Measurements from ENCODE around the gene DNMT3B. TPM values are rescaled to one million over a fixed set of nuclear protein-coding genes. Genes with fewer than 3 reads are reported as not detected.
"Not testable (repeated sequence)": the region's sequence is repeated elsewhere in the genome, so short reads cannot be mapped to it uniquely, and the experiment has no call there.

Gene DNMT3B
- total and polyA plus RNA-seq, 7 experiments from 2014 or later, result 0.32 to 2.5 (median 0.66) TPM

DNA sequence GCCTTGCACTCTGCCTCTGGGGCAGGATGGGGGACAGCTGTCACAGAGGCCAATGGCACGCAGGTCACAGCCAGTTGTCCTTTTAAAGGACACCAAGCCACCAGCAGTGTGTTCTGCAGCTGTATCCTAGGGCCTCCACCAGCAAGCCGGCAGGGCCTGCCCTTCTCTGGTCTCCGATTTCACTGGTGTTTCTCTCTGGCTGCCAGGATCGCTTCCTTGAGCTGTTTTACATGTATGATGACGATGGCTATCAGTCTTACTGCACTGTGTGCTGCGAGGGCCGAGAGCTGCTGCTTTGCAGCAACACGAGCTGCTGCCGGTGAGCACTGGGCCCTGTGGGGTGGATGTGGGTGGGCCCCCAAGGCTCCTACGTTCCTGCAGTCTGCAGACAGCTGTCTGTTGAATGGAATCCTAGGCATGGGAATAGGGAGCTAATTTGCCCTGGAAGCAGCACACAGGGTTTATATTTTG, 34.8 kb downstream of the DNMT3B start:
- intact Hi-C loops (cut with micrococcal nuclease), result no loop called here
- POLR2A ChIA-PET, result interaction anchor here (0.8 to 2.3 kb wide), 3 partner anchors 18 to 36 kb away, joined by 3 to 10 read pairs (median 3); partner anchors contain the start of gene MAPRE1
- peak overlapping the region in 4 of 10 donors; percentile 16 to 49 (median 36) for H3K4me3 Mint-ChIP-seq

DNA sequence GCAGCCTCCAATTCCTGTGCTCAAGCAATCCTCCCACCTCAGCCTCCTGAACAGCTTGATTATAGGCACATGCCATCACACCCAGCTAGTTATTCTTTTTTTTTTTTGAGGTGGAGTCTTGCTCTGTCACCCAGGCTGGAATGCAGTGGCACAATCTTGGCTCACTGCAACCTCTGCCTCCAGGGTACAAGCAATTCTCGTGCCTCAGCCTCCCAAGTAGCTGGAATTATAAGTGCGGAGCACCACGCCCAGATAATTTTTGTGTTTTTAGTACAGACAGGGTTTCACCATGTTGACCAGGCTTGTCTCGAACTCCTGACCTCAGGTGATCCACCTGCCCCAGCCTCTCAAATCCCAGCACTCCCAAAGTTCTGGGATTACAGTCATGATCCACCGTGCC, 35.4 kb downstream of the DNMT3B start:
- H3K27ac ChIP-seq (ENCODE audit: low read depth, low read length); intact Hi-C loops (cut with micrococcal nuclease); H3K9me3 ChIP-seq (ENCODE audit: control insufficient read depth in 2 of 3, low read length in 3 of 3); H3K9me3 Mint-ChIP-seq; ATAC-seq; H3K27me3 ChIP-seq (ENCODE audit: control insufficient read depth in 2 of 2, insufficient read depth in 2 of 2, low read length in 2 of 2); H3K36me3 Mint-ChIP-seq; H3K4me3 Mint-ChIP-seq; DNase-seq; H3K36me3 ChIP-seq (ENCODE audit: control insufficient read depth in 2 of 3, insufficient read depth in 3 of 3, low read length in 3 of 3); H3K27me3 Mint-ChIP-seq; CTCF ChIA-PET; H3K4me3 ChIP-seq (ENCODE audit: low read length): not testable (repeated sequence)
- Mint-ChIP-seq H3K27ac (peak overlapping the region in 2 of 9 donors; percentile 83 to 94), H3K4me1 (peaks cover 14 to 48% (median 46%) of the 10 kb centered on the region in 7 donors)
- POLR2A ChIA-PET, result interaction anchor here (0.8 to 2.3 kb wide), 4 partner anchors 18 to 47 kb away, joined by 3 to 10 read pairs (median 4); partner anchors contain the start of gene MAPRE1
- H3K4me1 ChIP-seq (ENCODE audit: control insufficient read depth in 2 of 2, insufficient read depth in 2 of 2, low read length in 2 of 2), result peaks cover 3 to 40% of the 10 kb centered on the region in 2 donors

More for the DNA sequence above, 34.8 kb downstream of the DNMT3B start:
- Histone ChIP-seq H3K27ac (ENCODE audit: low read depth, low read length) (no peak overlapping the region), H3K9me3 (ENCODE audit: control insufficient read depth in 2 of 3, low read length in 3 of 3) (no peaks in the 10 kb centered on the region), H3K36me3 (ENCODE audit: control insufficient read depth in 2 of 3, insufficient read depth in 3 of 3, low read length in 3 of 3) (no peaks in the 10 kb centered on the region), H3K4me1 (ENCODE audit: control insufficient read depth in 2 of 2, insufficient read depth in 2 of 2, low read length in 2 of 2) (peaks cover 3 to 46% of the 10 kb centered on the region in 2 donors), H3K27me3 (ENCODE audit: control insufficient read depth in 2 of 2, insufficient read depth in 2 of 2, low read length in 2 of 2) (no peaks in the 10 kb centered on the region), H3K4me3 (ENCODE audit: low read length) (no peak overlapping the region)
- ATAC-seq (no peak), DNase-seq (no peak)
- Mint-ChIP-seq H3K36me3 (peaks cover 0 to 4% (median 0%) of the 10 kb centered on the region in 5 donors), H3K9me3 (no peaks in the 10 kb centered on the region), H3K27me3 (no peaks in the 10 kb centered on the region), H3K4me1 (peaks cover 14 to 53% (median 51%) of the 10 kb centered on the region in 7 donors), H3K27ac (peak overlapping the region in 8 of 9 donors; percentile 41 to 94 (median 82))
- CTCF ChIA-PET, result no interaction called here

- ATAC-seq, result no peak
Measured at GRCh38 chr20:32798046-32798981, 36.1 kb downstream of the DNMT3B start.

GRCh38 chr20:32803092-32803491, 40.9 kb downstream of the DNMT3B start:
- H3K27ac ChIP-seq (ENCODE audit: low read depth, low read length), result no peak overlapping the region
- H3K27me3 ChIP-seq (ENCODE audit: control insufficient read depth in 2 of 2, insufficient read depth in 2 of 2, low read length in 2 of 2), result no peaks in the 10 kb centered on the region
- peaks cover 0 to under 1% (median 0%) of the 10 kb centered on the region in 7 donors for H3K4me1 Mint-ChIP-seq
- no peaks in the 10 kb centered on the region for H3K4me1 ChIP-seq (ENCODE audit: control insufficient read depth in 2 of 2, insufficient read depth in 2 of 2, low read length in 2 of 2)
- DNase-seq, result no peak
- ATAC-seq, result no peak
- no peaks in the 10 kb centered on the region for H3K9me3 Mint-ChIP-seq
- ChIA-PET POLR2A (interaction anchor here (0.8 kb wide), 1 partner anchor 9 kb away, joined by 3 read pairs; no protein-coding TSS in a partner anchor), CTCF (interaction anchor here (0.6 to 1.4 kb wide), 3 partner anchors 25 to 885 kb away, joined by 3 to 6 read pairs (median 5); no protein-coding TSS in a partner anchor)
- H3K4me3 Mint-ChIP-seq, result no peak overlapping the region
- H3K36me3 Mint-ChIP-seq, result peaks cover 0 to 37% (median 7%) of the 10 kb centered on the region in 5 donors
- H3K4me3 ChIP-seq (ENCODE audit: low read length), result no peak overlapping the region
- H3K27me3 Mint-ChIP-seq, result no peaks in the 10 kb centered on the region
- no peaks in the 10 kb centered on the region for H3K36me3 ChIP-seq (ENCODE audit: control insufficient read depth in 2 of 3, insufficient read depth in 3 of 3, low read length in 3 of 3)
- H3K27ac Mint-ChIP-seq, result no peak overlapping the region
- H3K9me3 ChIP-seq (ENCODE audit: control insufficient read depth in 2 of 3, low read length in 3 of 3), result no peaks in the 10 kb centered on the region
- intact Hi-C loops (cut with micrococcal nuclease), result no loop called here

More at GRCh38 chr20:32798046-32798981, 36.1 kb downstream of the DNMT3B start:
- Histone ChIP-seq H3K27me3 (ENCODE audit: control insufficient read depth in 2 of 2, insufficient read depth in 2 of 2, low read length in 2 of 2) (no peaks in the 10 kb centered on the region), H3K27ac (ENCODE audit: low read depth, low read length) (no peak overlapping the region), H3K9me3 (ENCODE audit: control insufficient read depth in 2 of 3, low read length in 3 of 3) (no peaks in the 10 kb centered on the region), H3K4me3 (ENCODE audit: low read length) (no peak overlapping the region), H3K4me1 (ENCODE audit: control insufficient read depth in 2 of 2, insufficient read depth in 2 of 2, low read length in 2 of 2) (peaks cover 3 to 33% of the 10 kb centered on the region in 2 donors), H3K36me3 (ENCODE audit: control insufficient read depth in 2 of 3, insufficient read depth in 3 of 3, low read length in 3 of 3) (no peaks in the 10 kb centered on the region)
- POLR2A ChIA-PET, result interaction anchor here (1.3 kb wide), 1 partner anchor 47 kb away, joined by 4 read pairs; no protein-coding TSS in a partner anchor
- CTCF ChIA-PET, result interaction anchor here (0.8 kb wide), 1 partner anchor 44 kb away, joined by 3 read pairs; no protein-coding TSS in a partner anchor
- peaks cover 14 to 40% (median 39%) of the 10 kb centered on the region in 7 donors for H3K4me1 Mint-ChIP-seq
- DNase-seq, result no peak
- H3K9me3 Mint-ChIP-seq, result no peaks in the 10 kb centered on the region
- peak overlapping the region in 1 of 9 donors; percentile 52 for H3K27ac Mint-ChIP-seq
- peaks cover 0 to 11% (median 2%) of the 10 kb centered on the region in 5 donors for H3K36me3 Mint-ChIP-seq
- no peak overlapping the region for H3K4me3 Mint-ChIP-seq
- intact Hi-C loops (cut with micrococcal nuclease), result no loop called here
- H3K27me3 Mint-ChIP-seq, result no peaks in the 10 kb centered on the region

DNA sequence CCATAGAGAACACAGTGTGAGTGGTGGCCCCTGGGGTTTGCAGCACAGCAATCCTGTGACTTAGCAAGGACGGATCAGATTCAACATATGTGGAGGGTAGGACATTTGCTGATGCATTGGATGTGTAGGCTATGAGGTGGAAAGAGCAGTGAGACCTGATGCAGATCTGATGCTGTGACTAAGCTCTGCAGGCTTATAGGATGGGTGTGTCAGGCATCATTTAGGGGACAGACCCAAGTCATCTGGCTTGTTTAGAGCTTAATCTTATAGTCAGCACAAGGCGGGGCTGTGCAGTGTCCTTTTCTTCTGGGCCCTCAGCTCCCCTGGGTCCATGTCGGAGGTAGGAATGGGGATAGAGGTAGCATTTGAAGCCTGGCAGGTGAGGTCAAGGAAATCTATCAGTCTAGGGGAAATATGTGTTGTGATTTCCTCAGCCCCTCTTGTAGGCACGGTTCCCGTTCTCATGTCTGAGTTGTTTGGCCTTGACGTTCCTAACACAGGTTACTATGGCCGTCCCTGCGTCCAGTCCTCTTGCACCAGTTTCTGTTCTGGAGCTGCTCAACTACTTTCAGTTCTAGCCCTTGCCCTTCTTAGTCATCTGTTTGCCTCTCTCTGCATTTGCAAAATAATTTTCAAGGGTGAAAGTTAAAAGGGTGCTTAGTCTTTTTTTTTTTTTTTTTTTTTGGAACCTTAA, 42.0 kb downstream of the DNMT3B start:
- ATAC-seq, result no peak
- H3K4me1 ChIP-seq (ENCODE audit: control insufficient read depth in 2 of 2, insufficient read depth in 2 of 2, low read length in 2 of 2), result no peaks in the 10 kb centered on the region
- Mint-ChIP-seq H3K9me3 (no peaks in the 10 kb centered on the region), H3K27ac (peak overlapping the region in 1 of 9 donors; percentile 70), H3K4me3 (no peak overlapping the region), H3K4me1 (no peaks in the 10 kb centered on the region), H3K27me3 (no peaks in the 10 kb centered on the region), H3K36me3 (peaks cover 0 to 41% (median 7%) of the 10 kb centered on the region in 5 donors)
- DNase-seq, result no peak
- intact Hi-C loops (cut with micrococcal nuclease), result no loop called here
- no peaks in the 10 kb centered on the region for H3K9me3 ChIP-seq (ENCODE audit: control insufficient read depth in 2 of 3, low read length in 3 of 3)
- H3K27me3 ChIP-seq (ENCODE audit: control insufficient read depth in 2 of 2, insufficient read depth in 2 of 2, low read length in 2 of 2), result no peaks in the 10 kb centered on the region
- CTCF ChIA-PET, result interaction anchor here (0.7 kb wide), 1 partner anchor 405 kb away, joined by 4 read pairs; no protein-coding TSS in a partner anchor
- no peak overlapping the region for H3K27ac ChIP-seq (ENCODE audit: low read depth, low read length)
- no peaks in the 10 kb centered on the region for H3K36me3 ChIP-seq (ENCODE audit: control insufficient read depth in 2 of 3, insufficient read depth in 3 of 3, low read length in 3 of 3)
- H3K4me3 ChIP-seq (ENCODE audit: low read length), result no peak overlapping the region
- POLR2A ChIA-PET, result interaction anchor here (1.1 kb wide), 1 partner anchor 9 kb away, joined by 3 read pairs; no protein-coding TSS in a partner anchor

DNA sequence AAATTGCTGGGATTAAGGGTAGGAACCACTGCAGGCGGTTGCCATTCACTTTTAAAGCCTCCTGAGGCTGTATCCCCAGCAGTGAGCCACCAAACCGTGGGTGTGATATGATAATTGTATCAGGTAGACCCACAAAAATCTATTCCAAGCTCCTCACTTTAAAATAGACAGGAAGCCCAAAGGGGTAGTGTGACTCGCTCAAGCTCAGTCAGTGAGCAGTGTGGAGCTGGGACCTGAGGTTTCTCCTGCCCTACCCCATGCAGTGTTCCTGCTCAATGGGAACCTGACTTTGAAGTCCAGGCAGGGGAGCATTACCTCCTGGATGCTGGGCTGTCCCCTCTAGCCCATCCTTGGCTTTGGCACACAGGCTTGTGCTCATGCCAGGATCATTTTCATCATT, 42.6 kb downstream of the DNMT3B start:
- Mint-ChIP-seq H3K27me3 (no peaks in the 10 kb centered on the region), H3K9me3 (no peaks in the 10 kb centered on the region), H3K27ac (no peak overlapping the region), H3K4me3 (no peak overlapping the region), H3K4me1 (no peaks in the 10 kb centered on the region), H3K36me3 (peaks cover 0 to 40% (median 7%) of the 10 kb centered on the region in 5 donors)
- intact Hi-C loops (cut with micrococcal nuclease), result no loop called here
- Histone ChIP-seq H3K27ac (ENCODE audit: low read depth, low read length) (no peak overlapping the region), H3K36me3 (ENCODE audit: control insufficient read depth in 2 of 3, insufficient read depth in 3 of 3, low read length in 3 of 3) (no peaks in the 10 kb centered on the region), H3K4me3 (ENCODE audit: low read length) (no peak overlapping the region), H3K27me3 (ENCODE audit: control insufficient read depth in 2 of 2, insufficient read depth in 2 of 2, low read length in 2 of 2) (no peaks in the 10 kb centered on the region), H3K9me3 (ENCODE audit: control insufficient read depth in 2 of 3, low read length in 3 of 3) (no peaks in the 10 kb centered on the region), H3K4me1 (ENCODE audit: control insufficient read depth in 2 of 2, insufficient read depth in 2 of 2, low read length in 2 of 2) (no peaks in the 10 kb centered on the region)
- POLR2A ChIA-PET, result interaction anchor here (1.1 kb wide), 1 partner anchor 10 kb away, joined by 3 read pairs; no protein-coding TSS in a partner anchor
- DNase-seq (no peak), ATAC-seq (no peak)
- CTCF ChIA-PET, result no interaction called here

All from naive thymus-derived CD4-positive, alpha-beta T cell (primary cell).